AML-193 (cell line): ENCODE measurements around the gene ZNF593OS.

Experiments
- DNase-seq, 2 experiments: peaks; one replicate each; lab custom pipeline; 2025; lab: John Stamatoyannopoulos, UW

Gene ZNF593OS

GRCh38 chr1:26158908-26159742, 12.5 kb downstream of the ZNF593OS start, which contains the start of gene FAM110D:
TSS of gene FAM110D (plus strand) at chr1:26159079. CDS start at chr1:26161292, 2,213 bp downstream.
- DNase-seq, result no peak

GRCh38 chr1:26158271-26158907, 13.2 kb downstream of the ZNF593OS start:
- no peak for DNase-seq

GRCh38 chr1:26156285-26157038, 15.2 kb downstream of the ZNF593OS start:
- DNase-seq, result no peak

- no peak for DNase-seq
These were observed 16.0 kb downstream of the ZNF593OS start for GRCh38 chr1:26155370-26156284.

- DNase-seq, result no peak
These were observed 16.9 kb downstream of the ZNF593OS start for GRCh38 chr1:26154750-26155149.

- no peak for DNase-seq
These were observed 17.6 kb downstream of the ZNF593OS start for GRCh38 chr1:26153966-26154532.

DNA sequence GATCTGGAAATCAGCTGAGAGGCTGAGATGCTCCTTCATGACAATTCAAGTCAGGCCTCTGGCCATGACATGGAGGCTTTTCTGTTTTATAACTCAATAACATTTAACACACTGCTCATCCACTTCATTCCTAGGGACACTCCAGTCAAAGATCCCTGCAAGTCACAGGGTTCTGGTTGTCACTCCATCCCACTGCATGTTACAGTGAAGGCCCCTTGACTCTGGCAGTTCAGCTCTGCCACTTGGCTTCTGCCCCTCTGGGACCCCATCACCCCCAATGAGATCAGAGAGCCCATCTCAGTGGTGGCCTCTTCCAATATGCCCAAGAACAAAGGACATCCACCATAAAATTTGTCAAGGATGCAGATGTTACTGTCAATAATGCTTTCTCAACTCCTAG, 22.7 kb downstream of the ZNF593OS start:
- DNase-seq, result no peak

- DNase-seq, result no peak
These were observed 25.7 kb downstream of the ZNF593OS start for GRCh38 chr1:26145960-26146294.

GRCh38 chr1:26145041-26145959, 26.3 kb downstream of the ZNF593OS start:
- DNase-seq, result peak; percentile 62 to 67

DNA sequence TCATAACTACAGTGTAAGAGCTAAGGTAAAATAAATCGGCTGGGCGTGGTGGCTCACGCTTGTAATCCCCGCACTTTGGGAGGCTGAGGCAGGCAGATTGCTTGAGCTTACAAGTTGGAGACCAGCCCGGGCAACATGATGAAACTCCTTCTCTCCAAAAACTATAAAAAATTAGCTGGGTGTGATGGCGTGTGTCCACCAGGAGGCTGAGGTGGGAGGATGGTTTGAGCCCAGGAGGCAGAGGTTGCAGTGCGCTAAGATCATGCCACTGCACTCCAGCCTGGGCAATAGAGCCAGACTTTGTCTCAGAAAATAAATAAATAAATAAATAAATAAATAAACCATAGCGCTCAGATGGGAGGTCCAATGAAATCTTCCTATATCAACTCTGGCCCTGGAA, 29.5 kb downstream of the ZNF593OS start:
- DNase-seq, result no peak

DNA sequence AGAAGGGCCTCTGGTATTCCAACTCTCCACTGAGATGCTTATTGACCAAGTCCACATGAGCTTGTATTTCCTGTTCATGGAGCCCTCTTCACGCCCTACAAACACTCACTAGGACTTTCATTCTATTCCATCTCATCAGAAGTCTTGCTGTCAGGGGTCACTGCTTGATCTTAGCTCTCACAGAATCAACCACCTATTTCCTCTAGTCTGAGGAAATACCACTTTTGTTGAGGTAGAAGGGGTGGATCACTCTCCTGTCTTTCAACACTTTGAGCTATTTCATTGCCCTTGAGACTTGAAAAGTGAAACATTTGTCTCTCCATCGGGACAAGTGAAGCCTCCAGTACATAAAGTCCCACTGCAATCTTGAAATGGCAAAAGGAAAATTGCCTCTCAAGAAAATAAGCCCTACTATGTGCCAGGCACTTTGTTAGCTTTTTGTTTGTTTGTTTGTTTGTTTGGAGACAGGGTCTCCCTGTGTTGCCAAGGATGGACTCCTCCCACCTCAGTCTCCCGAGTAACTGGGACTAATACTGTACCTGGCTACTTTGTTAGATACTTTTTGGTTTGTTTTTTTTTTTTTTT, 32.6 kb downstream of the ZNF593OS start:
- no peak for DNase-seq

GRCh38 chr1:26134466-26134865, 37.2 kb downstream of the ZNF593OS start:
- no peak for DNase-seq

DNA sequence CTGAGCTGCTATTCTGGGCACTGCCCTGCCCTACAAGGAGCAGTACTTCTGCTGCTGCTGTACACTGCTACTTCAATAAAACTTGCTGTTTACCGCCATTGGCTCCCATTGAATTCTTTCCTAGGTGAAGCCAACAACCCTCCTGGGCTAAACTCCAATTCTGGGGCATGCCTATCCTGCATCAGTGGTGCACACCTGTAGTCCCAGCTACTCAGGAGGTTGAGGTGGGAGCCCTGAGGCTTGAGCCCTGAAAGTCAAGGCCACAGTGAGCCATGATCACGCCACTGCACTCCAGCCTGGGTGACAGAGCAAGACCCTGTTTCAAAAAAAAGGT, 38.8 kb downstream of the ZNF593OS start:
- no peak for DNase-seq

DNA sequence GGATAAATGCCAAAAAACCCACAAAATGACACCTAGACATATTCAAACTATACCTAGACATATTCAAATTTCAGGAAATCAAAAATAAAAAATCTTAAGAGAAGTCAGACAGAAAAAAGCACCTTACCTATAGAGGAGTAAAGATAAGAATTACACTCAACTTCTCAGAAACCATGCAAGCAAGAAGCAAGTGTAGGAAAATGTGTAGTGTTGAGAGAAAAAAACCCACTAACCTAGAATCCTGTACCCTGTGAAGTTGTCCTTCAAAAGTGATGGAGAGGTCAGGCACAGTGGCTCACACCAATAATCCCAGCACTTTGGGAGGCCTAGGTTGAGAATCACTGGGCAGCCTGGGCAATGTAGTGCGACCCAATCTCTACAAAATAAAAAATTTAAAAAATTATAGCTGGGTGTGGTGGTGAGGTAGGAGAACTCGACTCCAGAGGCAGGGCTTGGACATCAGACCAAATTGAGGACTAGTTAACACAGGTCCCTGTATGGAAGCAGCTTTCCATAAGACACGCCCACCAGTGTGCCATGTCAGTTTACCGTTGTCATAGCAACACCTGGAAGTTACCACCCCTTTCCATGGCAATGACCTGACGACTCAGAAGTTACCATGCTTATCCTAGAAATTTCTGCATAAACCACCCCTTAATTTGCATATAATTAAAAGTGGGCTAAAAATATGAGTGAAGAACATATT, 39.4 kb downstream of the ZNF593OS start:
- no peak for DNase-seq

- no peak for DNase-seq
These were observed 40.9 kb downstream of the ZNF593OS start for GRCh38 chr1:26130695-26131094.

DNA sequence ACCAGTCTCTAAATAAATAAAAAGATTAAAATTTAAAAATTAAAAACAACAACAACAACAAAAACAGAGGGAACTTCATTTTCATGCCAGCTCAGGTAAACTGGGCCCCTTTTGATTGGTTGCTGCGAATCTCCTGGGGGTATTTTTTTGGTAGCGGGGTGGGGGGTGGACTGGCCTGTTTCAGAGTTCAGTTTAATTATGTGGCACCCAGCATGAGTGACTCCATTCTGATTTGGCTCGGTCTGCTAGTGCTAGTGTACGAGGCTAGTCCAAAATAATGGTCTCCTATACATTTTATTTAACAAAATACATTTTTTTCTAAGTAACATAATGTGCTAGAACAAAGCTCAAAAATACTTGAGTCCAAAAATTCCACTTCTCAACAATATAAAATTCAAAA, 41.9 kb downstream of the ZNF593OS start:
- no peak for DNase-seq

GRCh38 chr1:26127235-26128163, 44.1 kb downstream of the ZNF593OS start:
- DNase-seq, result peak in 1 of 2 experiments; percentile 19
